ENCODE results near the gene DNM2.
A peak's percentile ranks its signal among the peaks of the same experiment; 100 is the strongest.
"Not testable (repeated sequence)": the region's sequence is repeated elsewhere in the genome, so short reads cannot be mapped to it uniquely, and the experiment has no call there.

The DNM2 gene

DNA sequence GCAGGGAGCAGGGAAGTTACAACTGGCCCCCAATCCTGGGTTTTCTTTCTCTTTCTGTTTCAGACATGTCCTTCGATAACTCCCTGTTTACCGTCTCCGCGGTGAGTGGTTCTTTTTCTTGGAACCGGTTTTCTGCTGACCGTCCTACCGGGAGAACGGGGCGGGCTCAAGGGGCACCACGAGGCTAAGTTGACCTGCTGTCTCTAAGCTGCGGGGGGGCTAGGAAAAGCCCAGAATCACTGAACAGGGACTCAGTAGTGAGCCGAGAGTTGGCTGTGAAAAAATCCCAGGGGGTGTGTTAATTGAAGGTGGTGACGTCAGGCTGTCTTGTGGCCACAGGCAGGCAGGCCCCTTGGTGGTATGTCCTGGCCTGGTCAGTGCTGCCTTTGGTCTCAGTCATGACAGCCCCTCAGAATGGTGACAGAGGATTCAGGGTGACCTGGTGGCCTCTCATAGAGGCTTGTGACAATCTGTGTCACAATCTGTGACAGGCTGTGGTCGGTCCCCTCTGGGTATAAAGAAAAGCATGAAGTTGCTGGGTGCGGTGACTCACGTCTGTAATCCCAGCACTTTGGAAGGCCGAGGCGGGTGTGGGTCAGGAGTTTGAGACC is 145.3 kb downstream of the DNM2 start:
- Histone ChIP-seq H3K9ac (ENCODE audit: insufficient read length, low read depth) (no peak overlapping the region), H3K4me3 (ENCODE audit: insufficient read length, low read depth) (no peak overlapping the region)

DNA sequence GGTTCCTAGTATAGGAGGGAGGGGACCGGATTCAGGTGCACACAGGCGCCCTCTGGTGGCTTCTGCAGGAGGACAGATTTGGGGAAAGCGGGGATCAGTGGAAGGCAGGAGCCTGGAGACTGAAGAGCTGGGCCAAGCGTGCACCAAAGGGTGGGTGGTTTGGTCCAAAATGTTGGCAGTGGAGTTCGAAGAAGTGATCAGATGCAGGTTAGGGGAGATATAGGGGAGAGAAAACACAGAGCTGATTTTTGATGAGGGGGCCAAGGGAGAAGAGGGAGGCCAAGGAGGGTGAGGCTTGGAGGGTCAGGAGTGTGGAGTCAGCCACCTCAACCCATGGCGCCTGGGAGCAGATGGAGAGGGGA is 146.6 kb downstream of the DNM2 start:
- no peaks in the 10 kb centered on the region for H3K27me3 ChIP-seq (ENCODE audit: insufficient read depth, insufficient read length)
- H3K4me1 ChIP-seq (ENCODE audit: insufficient read depth, insufficient read length) = peaks cover 7% of the 10 kb centered on the region
- no peak for TF ChIP-seq ZNF274 (IDR thresholded peaks at IDR 0.05; ENCODE audit: low read depth, low read length)
- no peak for TF ChIP-seq SUZ12 (IDR thresholded peaks at IDR 0.05; ENCODE audit: extremely low read depth, insufficient read depth, insufficient read length)
- no peak for TF ChIP-seq YY1 (IDR thresholded peaks at IDR 0.05; ENCODE audit: insufficient read depth, insufficient read length)
- H3K36me3 ChIP-seq (ENCODE audit: insufficient read depth, insufficient read length, low read length) = no peaks in the 10 kb centered on the region
- DNase-seq (ENCODE audit: low read depth, low spot score) = peak; percentile 66
- no peaks in the 10 kb centered on the region for H3K9me3 ChIP-seq (ENCODE audit: insufficient read depth, low read length)
- no peak overlapping the region for H3K4me3 ChIP-seq (ENCODE audit: insufficient read length, low read depth)
- H3K9ac ChIP-seq (ENCODE audit: insufficient read length, low read depth) = no peak overlapping the region

More for the DNA sequence above, 145.3 kb downstream of the DNM2 start:
- H3K4me1 ChIP-seq (ENCODE audit: insufficient read depth, insufficient read length) = peaks cover 5% of the 10 kb centered on the region
- H3K9me3 ChIP-seq (ENCODE audit: insufficient read depth, low read length) = no peaks in the 10 kb centered on the region
- H3K36me3 ChIP-seq (ENCODE audit: insufficient read depth, insufficient read length, low read length) = no peaks in the 10 kb centered on the region
- no peak for DNase-seq (ENCODE audit: low read depth, low spot score)
- H3K27me3 ChIP-seq (ENCODE audit: insufficient read depth, insufficient read length) = no peaks in the 10 kb centered on the region
- TF ChIP-seq YY1 (IDR thresholded peaks at IDR 0.05; ENCODE audit: insufficient read depth, insufficient read length) = no peak
- no peak for TF ChIP-seq SUZ12 (IDR thresholded peaks at IDR 0.05; ENCODE audit: extremely low read depth, insufficient read depth, insufficient read length)
- no peak for TF ChIP-seq ZNF274 (IDR thresholded peaks at IDR 0.05; ENCODE audit: low read depth, low read length)

DNA sequence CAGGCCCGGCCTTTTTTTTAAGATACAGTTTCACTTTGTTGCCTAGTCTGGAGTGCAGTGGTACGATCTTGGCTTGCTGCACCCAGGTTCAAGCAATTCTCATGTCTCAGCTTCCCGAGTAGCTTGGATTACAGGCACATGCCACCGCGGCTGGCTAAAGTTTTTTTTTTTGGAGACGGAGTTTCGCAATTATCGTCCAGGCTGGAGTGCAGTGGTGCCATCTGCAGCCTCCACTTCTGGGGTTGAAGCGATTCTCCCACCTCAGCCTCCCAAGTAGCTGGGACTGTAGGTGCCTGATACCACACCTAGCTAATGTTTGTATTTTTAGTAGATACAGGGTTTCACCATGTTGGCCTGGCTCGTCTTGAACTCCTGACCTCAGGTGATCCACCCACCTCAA is 148.6 kb downstream of the DNM2 start:
- peaks cover 5% of the 10 kb centered on the region for H3K4me1 ChIP-seq (ENCODE audit: insufficient read depth, insufficient read length)
- DNase-seq (ENCODE audit: low read depth, low spot score) = no peak

DNA sequence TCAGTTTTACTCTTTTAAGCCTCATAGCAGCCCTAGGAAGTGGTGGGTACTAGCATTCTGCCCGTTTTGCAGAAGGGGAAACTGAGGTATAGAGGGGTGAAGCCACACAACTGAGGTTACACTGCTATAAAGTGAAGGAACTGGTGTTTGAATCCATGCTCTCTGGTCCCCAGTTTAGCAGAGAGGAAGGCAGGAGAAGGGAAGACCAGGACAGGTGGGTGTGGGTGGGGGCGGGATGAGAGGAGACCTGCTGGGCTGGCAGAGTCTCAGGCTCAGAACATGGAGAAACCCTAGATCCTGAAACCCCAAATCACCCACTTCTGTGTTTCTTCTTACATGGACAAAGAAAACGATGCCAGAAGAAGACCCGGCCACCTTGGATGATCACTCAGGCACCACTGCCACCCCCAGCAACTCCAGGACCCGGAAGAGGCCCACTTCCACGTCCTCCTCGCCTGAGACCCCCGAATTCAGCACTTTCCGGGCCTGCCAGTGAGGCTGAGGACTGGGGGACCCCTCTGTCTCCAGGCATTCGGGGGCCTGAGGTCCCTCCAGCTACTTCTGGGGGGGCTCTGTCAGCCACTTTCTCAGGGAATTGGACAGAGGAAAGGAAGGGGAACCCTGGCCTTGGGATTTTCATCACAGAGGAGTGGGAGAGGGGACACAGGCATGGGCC is 151.1 kb downstream of the DNM2 start:
- Histone ChIP-seq H3K9me3 (ENCODE audit: insufficient read depth, low read length) (no peaks in the 10 kb centered on the region), H3K4me1 (ENCODE audit: insufficient read depth, insufficient read length) (peaks cover 2% of the 10 kb centered on the region), H3K36me3 (ENCODE audit: insufficient read depth, insufficient read length, low read length) (peaks cover 3% of the 10 kb centered on the region), H3K4me3 (ENCODE audit: insufficient read length, low read depth) (no peak overlapping the region), H3K27me3 (ENCODE audit: insufficient read depth, insufficient read length) (no peaks in the 10 kb centered on the region), H3K9ac (ENCODE audit: insufficient read length, low read depth) (no peak overlapping the region)
- TF ChIP-seq ZNF274 (IDR thresholded peaks at IDR 0.05; ENCODE audit: low read depth, low read length) = no peak
- TF ChIP-seq SUZ12 (IDR thresholded peaks at IDR 0.05; ENCODE audit: extremely low read depth, insufficient read depth, insufficient read length) = no peak
- no peak for TF ChIP-seq YY1 (IDR thresholded peaks at IDR 0.05; ENCODE audit: insufficient read depth, insufficient read length)
- no peak for DNase-seq (ENCODE audit: low read depth, low spot score)

More for the DNA sequence above, 148.6 kb downstream of the DNM2 start:
- no peaks in the 10 kb centered on the region for H3K36me3 ChIP-seq (ENCODE audit: insufficient read depth, insufficient read length, low read length)
- H3K9ac ChIP-seq (ENCODE audit: insufficient read length, low read depth) = no peak overlapping the region
- no peaks in the 10 kb centered on the region for H3K27me3 ChIP-seq (ENCODE audit: insufficient read depth, insufficient read length)
- H3K9me3 ChIP-seq (ENCODE audit: insufficient read depth, low read length) = no peaks in the 10 kb centered on the region
- no peak overlapping the region for H3K4me3 ChIP-seq (ENCODE audit: insufficient read length, low read depth)
- TF ChIP-seq ZNF274 (IDR thresholded peaks at IDR 0.05; ENCODE audit: low read depth, low read length) = no peak
- TF ChIP-seq YY1 (IDR thresholded peaks at IDR 0.05; ENCODE audit: insufficient read depth, insufficient read length) = no peak
- no peak for TF ChIP-seq SUZ12 (IDR thresholded peaks at IDR 0.05; ENCODE audit: extremely low read depth, insufficient read depth, insufficient read length)

DNA sequence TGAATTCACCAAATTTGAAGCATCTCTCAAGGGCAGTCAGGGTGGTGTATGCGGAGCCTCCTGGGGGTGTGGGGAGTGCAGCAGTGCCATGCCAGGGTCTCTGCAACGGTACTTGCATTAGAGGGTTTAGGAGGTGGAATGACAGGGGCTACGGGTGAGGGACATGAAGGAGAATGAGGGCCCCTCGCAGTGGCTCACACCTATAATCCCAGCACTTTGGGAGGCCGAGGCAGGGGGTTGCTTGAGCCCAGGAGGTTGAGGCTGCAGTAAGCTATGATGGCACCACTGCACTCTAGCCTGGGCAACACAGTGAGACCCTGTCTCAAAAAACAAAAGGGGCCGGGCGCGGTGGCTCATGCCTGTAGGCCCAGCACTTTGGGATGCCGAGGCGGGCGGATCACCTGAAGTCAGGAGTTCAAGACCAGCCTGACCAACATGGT is 152.0 kb downstream of the DNM2 start:
- not testable (repeated sequence) for H3K9me3 ChIP-seq (ENCODE audit: insufficient read depth, low read length); DNase-seq (ENCODE audit: low read depth, low spot score); H3K4me1 ChIP-seq (ENCODE audit: insufficient read depth, insufficient read length); H3K9ac ChIP-seq (ENCODE audit: insufficient read length, low read depth); H3K4me3 ChIP-seq (ENCODE audit: insufficient read length, low read depth); H3K27me3 ChIP-seq (ENCODE audit: insufficient read depth, insufficient read length)
- H3K36me3 ChIP-seq (ENCODE audit: insufficient read depth, insufficient read length, low read length) = peaks cover 10% of the 10 kb centered on the region

DNA sequence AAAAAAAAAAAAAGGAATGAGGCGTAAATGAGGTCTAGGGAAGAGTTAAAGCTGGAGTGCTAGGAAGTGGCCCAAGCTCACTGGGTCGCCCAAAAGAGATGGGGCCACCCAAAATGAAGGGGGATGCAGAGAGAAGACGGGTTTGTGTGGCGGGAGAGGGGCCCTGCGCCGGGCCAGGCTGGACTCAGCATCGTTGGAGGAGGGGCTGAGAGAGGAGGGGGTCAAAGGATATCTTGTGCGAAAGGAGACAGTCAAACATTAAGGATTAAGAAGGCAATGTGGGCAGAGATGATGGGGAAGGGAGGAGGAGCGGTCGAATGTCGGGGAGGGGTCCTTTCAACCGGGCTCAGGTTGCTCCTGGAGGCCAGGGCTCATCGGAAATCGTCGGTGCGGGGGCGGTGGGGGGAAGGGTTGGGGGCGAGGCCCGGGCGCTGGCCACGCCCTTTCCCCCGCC is 152.6 kb downstream of the DNM2 start:
- no peak for TF ChIP-seq SUZ12 (IDR thresholded peaks at IDR 0.05; ENCODE audit: extremely low read depth, insufficient read depth, insufficient read length)
- TF ChIP-seq ZNF274 (IDR thresholded peaks at IDR 0.05; ENCODE audit: low read depth, low read length) = no peak
- TF ChIP-seq YY1 (IDR thresholded peaks at IDR 0.05; ENCODE audit: insufficient read depth, insufficient read length) = no peak
- H3K4me3 ChIP-seq (ENCODE audit: insufficient read length, low read depth) = peak overlapping the region; percentile 13
- no peaks in the 10 kb centered on the region for H3K27me3 ChIP-seq (ENCODE audit: insufficient read depth, insufficient read length)
- H3K4me1 ChIP-seq (ENCODE audit: insufficient read depth, insufficient read length) = peaks cover 4% of the 10 kb centered on the region
- peak overlapping the region; percentile 47 for H3K9ac ChIP-seq (ENCODE audit: insufficient read length, low read depth)
- no peaks in the 10 kb centered on the region for H3K9me3 ChIP-seq (ENCODE audit: insufficient read depth, low read length)
- DNase-seq (ENCODE audit: low read depth, low spot score) = no peak
- H3K36me3 ChIP-seq (ENCODE audit: insufficient read depth, insufficient read length, low read length) = peaks cover 13% of the 10 kb centered on the region

DNA sequence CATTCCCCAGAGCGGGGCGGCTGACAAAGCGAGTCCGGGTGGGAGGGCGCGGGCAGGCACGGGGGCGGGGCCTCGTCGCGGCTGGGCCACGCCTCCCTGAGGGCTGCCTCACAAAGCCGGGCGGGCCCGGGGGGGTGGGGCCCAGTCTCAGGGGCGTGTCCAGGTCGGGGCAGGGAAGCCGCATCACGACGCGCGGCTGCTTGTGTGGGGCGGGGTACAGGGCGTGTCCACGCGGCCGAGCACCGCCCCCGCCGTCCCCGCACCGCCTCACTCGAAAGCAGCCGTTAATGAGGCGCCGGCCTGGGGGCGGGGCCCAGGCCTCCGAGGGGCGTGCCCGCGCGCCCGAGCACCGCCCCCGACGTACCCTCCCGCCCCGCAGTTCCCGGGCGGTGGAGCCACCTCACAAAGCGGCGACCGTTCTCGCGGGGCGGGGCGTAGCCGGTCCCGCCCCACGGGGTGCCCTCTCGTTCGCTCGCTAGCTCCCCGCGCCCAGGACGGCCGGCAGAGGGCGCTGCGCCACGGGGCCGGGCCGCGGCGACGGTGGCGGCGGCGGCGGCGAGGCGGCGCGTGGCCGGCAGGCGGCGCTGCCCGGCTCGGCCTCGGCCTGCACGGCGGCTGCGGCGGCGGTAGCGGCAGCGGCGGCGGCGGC is 153.2 kb downstream of the DNM2 start, which contains the start of gene CARM1:
CARM1 (plus strand) TSS at position 599 of the 649 bp plus-strand sequence. CDS start 150 bp downstream, outside the sequence.
- no peaks in the 10 kb centered on the region for H3K27me3 ChIP-seq (ENCODE audit: insufficient read depth, insufficient read length)
- TF ChIP-seq ZNF274 (IDR thresholded peaks at IDR 0.05; ENCODE audit: low read depth, low read length) (no peak), YY1 (IDR thresholded peaks at IDR 0.05; ENCODE audit: insufficient read depth, insufficient read length) (no peak), SUZ12 (IDR thresholded peaks at IDR 0.05; ENCODE audit: extremely low read depth, insufficient read depth, insufficient read length) (no peak)
- peaks cover 4% of the 10 kb centered on the region for H3K4me1 ChIP-seq (ENCODE audit: insufficient read depth, insufficient read length)

More for the DNA sequence above, 153.2 kb downstream of the DNM2 start, which contains the start of gene CARM1:
- peak; percentile 95 for DNase-seq (ENCODE audit: low read depth, low spot score)
- no peaks in the 10 kb centered on the region for H3K9me3 ChIP-seq (ENCODE audit: insufficient read depth, low read length)
- H3K9ac ChIP-seq (ENCODE audit: insufficient read length, low read depth) = peak within 1 kb of the TSS; percentile 92
- H3K4me3 ChIP-seq (ENCODE audit: insufficient read length, low read depth) = peak within 1 kb of the TSS; percentile 82
- H3K36me3 ChIP-seq (ENCODE audit: insufficient read depth, insufficient read length, low read length) = peaks cover 13% of the 10 kb centered on the region
